ENCODE data around the gene GON4L. TPM values are rescaled to one million over a fixed set of nuclear protein-coding genes. Genes with fewer than 3 reads are reported as not detected.
"Not testable (repeated sequence)": the region's sequence is repeated elsewhere in the genome, so short reads cannot be mapped to it uniquely, and the experiment has no call there.

Gene GON4L
- total RNA-seq, 1 donor from 2014 or later, result 57.0 TPM

DNA sequence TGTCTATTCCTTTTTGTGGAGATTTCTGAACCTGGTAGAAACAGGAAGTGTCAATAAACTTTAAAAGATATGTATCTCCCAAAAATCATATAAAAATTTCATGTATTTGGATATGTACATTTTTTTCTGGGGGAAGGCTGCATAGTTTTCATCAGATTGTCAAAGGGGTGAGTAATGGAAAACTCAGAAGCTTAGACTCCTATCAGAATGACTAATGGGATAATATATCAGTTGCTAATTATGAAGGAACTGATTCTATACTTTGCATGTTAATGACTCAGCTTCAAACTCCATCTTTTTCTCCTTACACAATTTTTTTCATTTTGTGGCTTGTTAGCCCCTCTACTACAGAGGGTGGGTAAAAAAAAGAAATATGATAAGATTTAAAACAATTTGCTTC lies 55.9 kb downstream of the GON4L start:
- Mint-ChIP-seq H3K36me3 (ENCODE audit: unreplicated experiment) (peaks cover 38% of the 10 kb centered on the region), H3K9me3 (ENCODE audit: unreplicated experiment) (no peaks in the 10 kb centered on the region), H3K27ac (ENCODE audit: unreplicated experiment) (peak overlapping the region; percentile 7), H3K4me1 (ENCODE audit: unreplicated experiment) (peaks cover 7% of the 10 kb centered on the region), H3K4me3 (ENCODE audit: unreplicated experiment) (no peak overlapping the region), H3K27me3 (ENCODE audit: unreplicated experiment) (no peaks in the 10 kb centered on the region)
- TF ChIP-seq, protein P1, sequence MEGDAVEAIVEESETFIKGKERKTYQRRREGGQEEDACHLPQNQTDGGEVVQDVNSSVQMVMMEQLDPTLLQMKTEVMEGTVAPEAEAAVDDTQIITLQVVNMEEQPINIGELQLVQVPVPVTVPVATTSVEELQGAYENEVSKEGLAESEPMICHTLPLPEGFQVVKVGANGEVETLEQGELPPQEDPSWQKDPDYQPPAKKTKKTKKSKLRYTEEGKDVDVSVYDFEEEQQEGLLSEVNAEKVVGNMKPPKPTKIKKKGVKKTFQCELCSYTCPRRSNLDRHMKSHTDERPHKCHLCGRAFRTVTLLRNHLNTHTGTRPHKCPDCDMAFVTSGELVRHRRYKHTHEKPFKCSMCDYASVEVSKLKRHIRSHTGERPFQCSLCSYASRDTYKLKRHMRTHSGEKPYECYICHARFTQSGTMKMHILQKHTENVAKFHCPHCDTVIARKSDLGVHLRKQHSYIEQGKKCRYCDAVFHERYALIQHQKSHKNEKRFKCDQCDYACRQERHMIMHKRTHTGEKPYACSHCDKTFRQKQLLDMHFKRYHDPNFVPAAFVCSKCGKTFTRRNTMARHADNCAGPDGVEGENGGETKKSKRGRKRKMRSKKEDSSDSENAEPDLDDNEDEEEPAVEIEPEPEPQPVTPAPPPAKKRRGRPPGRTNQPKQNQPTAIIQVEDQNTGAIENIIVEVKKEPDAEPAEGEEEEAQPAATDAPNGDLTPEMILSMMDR (IDR thresholded peaks at IDR 0.05), result no peak
- no peak for DNase-seq (ENCODE audit: extremely low spot score, unreplicated experiment)

DNA sequence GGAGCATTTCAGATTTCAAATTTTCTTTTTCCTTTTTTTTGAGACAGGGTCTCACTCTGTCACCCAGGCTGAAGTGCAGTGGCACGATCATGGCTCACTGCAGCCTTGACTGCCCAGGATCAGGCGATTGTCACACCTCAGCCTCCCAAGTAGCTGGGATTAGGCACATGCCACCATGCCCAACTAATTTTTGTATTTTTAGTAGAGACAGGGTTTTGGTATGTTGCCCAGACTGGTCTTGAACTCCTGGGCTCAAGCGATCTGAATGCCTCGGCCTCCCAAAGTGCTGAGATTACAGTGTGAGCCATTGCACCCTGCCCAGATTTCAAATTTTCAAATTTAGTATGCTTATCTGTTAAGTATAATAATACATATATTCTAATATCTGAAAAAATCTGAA lies 61.4 kb downstream of the GON4L start:
- not testable (repeated sequence) for H3K9me3 Mint-ChIP-seq (ENCODE audit: unreplicated experiment); H3K27me3 Mint-ChIP-seq (ENCODE audit: unreplicated experiment); H3K4me3 Mint-ChIP-seq (ENCODE audit: unreplicated experiment); H3K27ac Mint-ChIP-seq (ENCODE audit: unreplicated experiment); DNase-seq (ENCODE audit: extremely low spot score, unreplicated experiment); H3K4me1 Mint-ChIP-seq (ENCODE audit: unreplicated experiment)
- H3K36me3 Mint-ChIP-seq (ENCODE audit: unreplicated experiment), result peaks cover 36% of the 10 kb centered on the region

DNA sequence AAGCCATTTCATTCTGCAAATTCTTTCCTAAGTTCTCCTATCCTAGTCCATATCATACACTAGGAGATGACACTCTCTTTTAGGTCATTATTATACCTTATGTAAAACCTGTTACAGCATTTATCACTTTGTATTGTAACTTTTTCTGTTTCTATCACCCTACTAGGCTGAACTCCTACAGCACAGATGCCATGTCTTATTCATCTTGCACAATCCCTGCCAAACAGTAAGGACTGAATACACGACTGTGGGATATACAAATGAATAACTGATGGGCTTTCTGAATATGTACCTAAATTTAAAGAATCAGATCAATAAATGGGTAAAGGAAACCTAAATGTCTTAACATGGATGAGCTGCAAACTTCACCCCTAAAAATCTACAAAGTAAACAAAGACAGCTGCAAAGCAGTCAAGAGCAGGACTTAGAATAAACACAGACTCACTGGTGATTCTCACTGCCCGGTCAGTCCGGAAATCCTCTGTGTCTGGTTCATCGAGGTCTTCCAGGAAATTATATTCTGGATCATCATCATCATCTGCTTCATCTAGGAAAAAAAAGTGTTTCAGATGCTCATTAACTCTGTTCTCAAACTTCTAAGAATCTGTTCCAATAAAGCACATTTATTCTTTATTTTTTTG lies 62.3 kb downstream of the GON4L start:
- TF ChIP-seq, protein P1 (IDR thresholded peaks at IDR 0.05), result no peak
- Mint-ChIP-seq H3K27me3 (ENCODE audit: unreplicated experiment) (no peaks in the 10 kb centered on the region), H3K36me3 (ENCODE audit: unreplicated experiment) (peaks cover 35% of the 10 kb centered on the region), H3K4me3 (ENCODE audit: unreplicated experiment) (no peak overlapping the region), H3K9me3 (ENCODE audit: unreplicated experiment) (no peaks in the 10 kb centered on the region), H3K27ac (ENCODE audit: unreplicated experiment) (no peak overlapping the region), H3K4me1 (ENCODE audit: unreplicated experiment) (no peaks in the 10 kb centered on the region)
- DNase-seq (ENCODE audit: extremely low spot score, unreplicated experiment), result no peak

DNA sequence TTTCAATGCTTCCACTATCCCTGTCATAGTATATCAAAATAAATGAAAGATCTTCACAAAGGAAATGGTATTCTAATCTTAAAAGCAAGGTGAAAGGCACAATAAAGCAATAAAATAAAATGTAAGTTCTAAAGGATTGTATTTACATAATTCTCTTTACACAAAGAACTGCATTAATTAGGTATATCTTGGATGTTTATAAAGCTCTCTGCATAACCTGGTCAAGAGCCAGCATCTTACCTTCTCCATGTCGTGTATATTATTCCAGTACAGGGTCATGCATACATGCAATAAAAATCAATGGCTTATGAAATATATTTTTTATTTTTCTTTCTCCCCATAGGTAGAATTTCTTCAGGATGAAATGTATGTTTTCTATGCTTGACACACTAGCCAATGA lies 63.8 kb downstream of the GON4L start:
- no peaks in the 10 kb centered on the region for H3K27me3 Mint-ChIP-seq (ENCODE audit: unreplicated experiment)
- TF ChIP-seq, protein P1 (IDR thresholded peaks at IDR 0.05), result no peak
- peaks cover 32% of the 10 kb centered on the region for H3K36me3 Mint-ChIP-seq (ENCODE audit: unreplicated experiment)
- DNase-seq (ENCODE audit: extremely low spot score, unreplicated experiment), result no peak
- no peaks in the 10 kb centered on the region for H3K4me1 Mint-ChIP-seq (ENCODE audit: unreplicated experiment)
- H3K27ac Mint-ChIP-seq (ENCODE audit: unreplicated experiment), result no peak overlapping the region
- H3K4me3 Mint-ChIP-seq (ENCODE audit: unreplicated experiment), result no peak overlapping the region
- H3K9me3 Mint-ChIP-seq (ENCODE audit: unreplicated experiment), result no peaks in the 10 kb centered on the region

DNA sequence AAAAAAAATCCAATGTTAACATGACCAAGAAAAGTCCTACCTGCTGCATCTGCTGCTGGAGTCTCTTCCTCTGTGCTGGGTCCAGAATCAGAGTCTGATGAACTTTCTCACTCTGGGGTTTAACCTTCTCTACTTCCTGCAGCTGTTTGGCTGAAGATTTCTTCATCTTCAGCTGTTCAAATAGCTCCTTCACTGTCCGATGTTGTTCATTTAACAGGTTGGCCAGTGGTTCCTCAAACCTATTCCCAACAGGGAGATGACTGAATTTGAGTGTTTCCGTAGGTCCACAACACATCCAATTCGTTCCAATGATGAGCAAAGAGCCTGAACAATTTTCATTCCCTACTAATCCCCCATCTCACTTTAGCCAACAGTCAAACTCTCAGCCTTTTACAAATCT lies 79.4 kb downstream of the GON4L start:
- Mint-ChIP-seq H3K4me3 (ENCODE audit: unreplicated experiment) (no peak overlapping the region), H3K27me3 (ENCODE audit: unreplicated experiment) (no peaks in the 10 kb centered on the region)

More for the DNA sequence above, 79.4 kb downstream of the GON4L start:
- no peak overlapping the region for H3K27ac Mint-ChIP-seq (ENCODE audit: unreplicated experiment)
- H3K4me1 Mint-ChIP-seq (ENCODE audit: unreplicated experiment), result no peaks in the 10 kb centered on the region
- DNase-seq (ENCODE audit: extremely low spot score, unreplicated experiment), result no peak
- H3K9me3 Mint-ChIP-seq (ENCODE audit: unreplicated experiment), result no peaks in the 10 kb centered on the region
- TF ChIP-seq, protein P1 (IDR thresholded peaks at IDR 0.05), result no peak
- H3K36me3 Mint-ChIP-seq (ENCODE audit: unreplicated experiment), result peaks cover 41% of the 10 kb centered on the region
